Eye (tissue), 1 donor: Measurements from ENCODE around the gene TOP1.
A peak's percentile ranks its signal among the peaks of the same experiment; 100 is the strongest.

Source experiments
- DNase-seq: peaks from one replicate; pipeline ENCODE4 v3.0.0-alpha.2; 2015

The TOP1 gene

GRCh38 chr20:41170386-41171105, 141.9 kb downstream of the TOP1 start:
- no peak for DNase-seq

- no peak for DNase-seq
Measured at GRCh38 chr20:41171736-41172295, 143.2 kb downstream of the TOP1 start.

GRCh38 chr20:41172296-41173140, 143.9 kb downstream of the TOP1 start:
- DNase-seq, result no peak

GRCh38 chr20:41173161-41173721, 144.6 kb downstream of the TOP1 start:
- DNase-seq, result peak; percentile 92

GRCh38 chr20:41173791-41174341, 145.2 kb downstream of the TOP1 start:
- DNase-seq, result no peak
